Large intestine (tissue), 3 donors: ENCODE results near the gene ZCWPW1. TPM values are rescaled to one million over a fixed set of nuclear protein-coding genes. Genes with fewer than 3 reads are reported as not detected.
A peak's percentile ranks its signal among the peaks of the same experiment; 100 is the strongest.

Experiments
- DNase-seq, 2 donors: peaks; one replicate each; pipeline versions ENCODE4 v3.0.0 to v3.0.0-alpha.2; 2013
- H3K27ac ChIP-seq: one replicate; pipeline ENCODE4 v1.5.1; 2013; ENCODE audit warnings: low read length
- H3K27me3 ChIP-seq: 2 replicates; pipeline ENCODE4 v1.6.1; 2013; ENCODE audit warnings: low read length; ENCODE audit not compliant: control insufficient read depth, insufficient read depth
- H3K36me3 ChIP-seq: 2 replicates; pipeline ENCODE4 v1.6.1; 2013; ENCODE audit warnings: low read length; ENCODE audit not compliant: control insufficient read depth, insufficient read depth
- H3K4me1 ChIP-seq: one replicate; pipeline ENCODE4 v1.6.1; 2013; ENCODE audit warnings: low read length; ENCODE audit not compliant: control insufficient read depth, insufficient read depth
- H3K4me3 ChIP-seq: one replicate; pipeline ENCODE4 v1.5.1; 2013; ENCODE audit warnings: low read length
- H3K9me3 ChIP-seq: one replicate; pipeline ENCODE4 v1.6.1; 2013; ENCODE audit warnings: mild to moderate bottlenecking, low read depth, low read length, moderate library complexity; ENCODE audit not compliant: control insufficient read depth
- WGBS: methylation state at CpG from one replicate; pipeline ENCODE4 v1.1.5; 2013; ENCODE audit warnings: low lambda C conversion rate; ENCODE audit not compliant: insufficient coverage; 5-methylcytosine and 5-hydroxymethylcytosine counted together
- polyA plus RNA-seq: library from polyadenylated mRNA; unstranded; fragments of 120-200 nt; gene quantifications from one replicate; pipeline ENCODE4 v1.2.1, GENCODE V29; 2013

ZCWPW1 gene
- polyA plus RNA-seq, 1 donor: 4.8 TPM

DNA sequence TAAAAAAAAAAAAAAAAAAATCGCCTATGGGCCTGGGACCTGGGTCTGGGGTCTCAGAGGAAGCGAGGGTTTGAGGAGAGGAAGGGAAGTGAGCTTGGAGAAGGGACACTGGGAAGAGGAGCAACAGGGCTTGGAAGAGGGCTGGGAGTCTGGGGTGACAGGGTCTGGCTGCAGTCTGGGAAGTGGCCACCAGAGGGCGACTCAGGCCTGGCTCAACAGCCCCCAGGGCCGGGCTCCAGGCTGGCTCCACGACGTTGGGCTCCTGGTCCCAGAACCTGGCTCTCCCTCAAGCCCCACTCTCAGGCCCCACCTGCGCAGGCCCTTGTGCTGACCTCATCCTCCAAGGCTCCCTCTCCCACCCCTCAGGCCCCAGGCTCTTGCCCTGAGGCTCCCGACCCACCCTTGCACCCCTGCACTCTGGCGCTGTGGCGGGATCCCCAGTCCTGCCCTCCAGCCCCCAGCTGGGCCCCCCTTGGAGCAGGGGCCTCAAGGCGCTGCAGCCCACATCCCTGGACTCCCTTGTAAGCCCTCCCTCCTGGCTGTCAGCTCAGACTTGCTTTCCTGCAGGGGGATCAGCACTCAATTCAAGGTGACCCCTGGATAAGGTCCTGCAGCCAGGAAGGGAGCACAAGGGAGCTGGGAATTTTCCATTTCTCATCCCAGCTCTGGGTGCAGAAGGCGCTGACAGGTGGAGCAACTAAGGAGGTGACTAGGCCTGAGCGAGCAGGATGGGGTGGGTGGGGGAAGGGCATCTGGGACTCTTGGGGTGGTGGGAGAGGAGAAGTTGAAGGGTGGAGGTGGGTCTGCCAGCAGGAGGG is 40.9 kb upstream of the ZCWPW1 start:
- Histone ChIP-seq H3K27me3 (no peaks in the 10 kb centered on the region), H3K4me3 (no peak overlapping the region), H3K27ac (no peak overlapping the region), H3K4me1 (peaks cover 10% of the 10 kb centered on the region), H3K36me3 (peaks cover 51% of the 10 kb centered on the region), H3K9me3 (peaks cover 4% of the 10 kb centered on the region)
- peak; percentile 63 to 71 for DNase-seq
- no CpG with 5 or more reads among the region's 13 CpGs for WGBS

GRCh38 chr7:100467638-100468373 is 39.3 kb upstream of the ZCWPW1 start:
- H3K4me3 ChIP-seq: no peak overlapping the region
- peaks cover 10% of the 10 kb centered on the region for H3K4me1 ChIP-seq
- DNase-seq: no peak
- H3K9me3 ChIP-seq: peaks cover 4% of the 10 kb centered on the region
- no peak overlapping the region for H3K27ac ChIP-seq
- no peaks in the 10 kb centered on the region for H3K27me3 ChIP-seq
- H3K36me3 ChIP-seq: peaks cover 38% of the 10 kb centered on the region
- WGBS: no CpG with 5 or more reads among the region's 22 CpGs

DNA sequence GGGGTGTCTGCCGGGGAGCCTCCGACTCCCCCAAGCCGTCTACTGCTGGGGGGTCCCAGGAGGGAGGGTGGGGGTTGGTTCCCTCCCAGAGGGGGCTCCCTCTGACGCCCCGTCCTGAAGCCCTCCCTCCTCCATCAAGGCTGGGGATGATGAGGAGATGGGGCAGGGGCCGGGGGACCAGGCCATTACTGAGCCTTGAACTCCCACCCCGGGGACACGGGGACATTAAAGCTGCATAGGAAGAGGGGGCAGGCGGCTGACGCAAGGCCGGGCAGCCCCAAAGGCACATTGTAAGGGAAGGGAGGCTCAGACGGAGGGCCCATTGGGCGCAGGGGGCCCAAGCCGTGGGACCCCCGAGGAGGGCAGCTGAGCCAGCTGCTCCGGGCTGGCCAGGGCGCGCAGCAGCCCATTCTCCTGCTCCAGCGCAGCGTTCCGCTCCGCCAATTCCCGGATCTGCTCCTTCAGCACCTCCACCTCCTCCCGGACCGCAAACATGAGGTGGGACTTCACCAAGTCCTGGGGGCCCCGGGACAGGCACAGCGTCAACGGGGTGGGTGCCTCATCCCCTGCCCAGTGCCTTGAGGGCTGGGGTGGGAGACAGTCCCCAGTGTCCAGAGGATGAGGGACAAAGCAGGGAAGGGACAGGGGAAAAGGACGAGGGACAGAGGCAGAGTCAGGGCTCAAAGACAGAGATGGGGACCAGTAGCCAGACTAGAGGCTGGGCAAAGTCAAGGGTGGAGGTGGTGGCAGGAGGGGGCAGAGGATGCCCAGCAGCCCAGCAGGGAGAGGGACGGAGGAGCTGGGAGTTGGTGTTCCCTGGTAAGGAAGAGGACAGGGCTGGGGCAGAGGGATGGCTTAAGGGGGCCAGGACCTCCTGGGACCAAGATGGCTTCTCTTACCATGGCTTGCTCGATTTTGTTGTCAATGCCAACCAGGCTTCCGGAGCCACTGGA is 38.4 kb upstream of the ZCWPW1 start:
- H3K27ac ChIP-seq: no peak overlapping the region
- peaks cover 33% of the 10 kb centered on the region for H3K36me3 ChIP-seq
- peaks cover 4% of the 10 kb centered on the region for H3K9me3 ChIP-seq
- no peak for DNase-seq
- H3K4me1 ChIP-seq: peaks cover 10% of the 10 kb centered on the region
- no peak overlapping the region for H3K4me3 ChIP-seq
- no peaks in the 10 kb centered on the region for H3K27me3 ChIP-seq
- 80% methylated on average over 1 of the region's 32 CpGs for WGBS

GRCh38 chr7:100465702-100466311 is 37.3 kb upstream of the ZCWPW1 start:
- no peak overlapping the region for H3K27ac ChIP-seq
- no peaks in the 10 kb centered on the region for H3K27me3 ChIP-seq
- H3K9me3 ChIP-seq: peaks cover 4% of the 10 kb centered on the region
- H3K4me1 ChIP-seq: peaks cover 10% of the 10 kb centered on the region
- peaks cover 30% of the 10 kb centered on the region for H3K36me3 ChIP-seq
- DNase-seq: peak; percentile 58 to 67
- no peak overlapping the region for H3K4me3 ChIP-seq
- WGBS: 100% methylated on average over 1 of the region's 17 CpGs

- no peak overlapping the region for H3K4me3 ChIP-seq
- no peak overlapping the region for H3K27ac ChIP-seq
- H3K36me3 ChIP-seq: peaks cover 25% of the 10 kb centered on the region
- H3K27me3 ChIP-seq: no peaks in the 10 kb centered on the region
- peaks cover 10% of the 10 kb centered on the region for H3K4me1 ChIP-seq
- peaks cover 4% of the 10 kb centered on the region for H3K9me3 ChIP-seq
- no CpG with 5 or more reads among the region's 8 CpGs for WGBS
- DNase-seq: no peak
These were observed 36.8 kb upstream of the ZCWPW1 start for GRCh38 chr7:100465299-100465698.

- Histone ChIP-seq H3K27me3 (no peaks in the 10 kb centered on the region), H3K4me3 (no peak overlapping the region), H3K36me3 (peaks cover 21% of the 10 kb centered on the region), H3K27ac (no peak overlapping the region), H3K4me1 (peaks cover 10% of the 10 kb centered on the region), H3K9me3 (peaks cover 4% of the 10 kb centered on the region)
- WGBS: no CpG with 5 or more reads among the region's 2 CpGs
- DNase-seq: no peak
These were observed 36.3 kb upstream of the ZCWPW1 start for GRCh38 chr7:100464791-100465190.

DNA sequence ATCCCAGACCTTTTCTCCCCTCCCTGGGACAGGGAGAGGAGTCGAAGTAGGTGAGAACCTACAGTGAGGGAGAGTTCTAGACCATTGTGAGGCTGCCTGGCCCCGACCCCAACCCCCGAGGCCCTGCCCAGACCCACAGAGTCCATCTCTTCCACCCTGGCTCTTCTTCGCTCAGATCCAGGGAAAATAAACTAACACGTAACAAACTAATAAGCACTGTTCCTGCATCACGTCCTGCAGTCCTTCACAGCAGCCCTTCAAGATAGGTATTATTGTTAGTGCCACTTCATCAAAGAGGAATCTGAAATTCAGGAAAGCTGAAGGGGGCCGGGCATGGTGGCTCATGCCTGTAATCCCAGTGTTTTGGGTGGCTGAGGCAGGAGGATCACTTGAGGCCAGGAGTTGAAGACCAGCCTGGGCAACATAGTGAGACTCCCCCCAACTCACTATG is 35.7 kb upstream of the ZCWPW1 start, which contains the start of gene SPACDR:
Gene SPACDR, minus strand, starts transcription at position 51 of the 451 bp plus-strand sequence. CDS start 235 bp downstream, outside the sequence.
- no CpG with 5 or more reads among the region's 7 CpGs for WGBS
- H3K36me3 ChIP-seq: peaks cover 21% of the 10 kb centered on the region
- peaks cover 5% of the 10 kb centered on the region for H3K4me1 ChIP-seq
- H3K9me3 ChIP-seq: peaks cover 4% of the 10 kb centered on the region
- H3K27me3 ChIP-seq: no peaks in the 10 kb centered on the region
- H3K27ac ChIP-seq: no peak within 1 kb of the TSS
- H3K4me3 ChIP-seq: no peak within 1 kb of the TSS
- DNase-seq: no peak

DNA sequence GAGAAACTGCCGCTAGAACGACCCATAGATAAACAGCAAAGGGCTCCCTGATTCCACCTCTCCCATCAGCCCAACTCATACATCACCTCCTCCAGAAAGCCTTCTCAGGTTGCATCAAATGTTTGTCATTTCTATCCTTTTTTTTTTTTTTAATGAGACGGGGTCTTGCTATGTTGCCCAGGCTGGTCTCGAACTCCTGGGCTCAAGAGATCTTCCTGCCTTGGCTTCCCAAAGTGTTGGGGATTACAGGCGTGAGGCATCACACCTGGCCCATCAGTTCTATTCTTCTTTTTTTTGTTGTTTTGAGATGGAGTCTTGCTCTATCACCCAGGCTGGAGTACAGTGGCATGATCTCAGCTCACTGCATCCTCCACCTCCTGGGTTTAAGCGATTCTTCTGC is 28.5 kb upstream of the ZCWPW1 start:
- Histone ChIP-seq H3K27me3 (no peaks in the 10 kb centered on the region), H3K36me3 (no peaks in the 10 kb centered on the region), H3K4me3 (no peak overlapping the region), H3K27ac (no peak overlapping the region), H3K9me3 (no peaks in the 10 kb centered on the region), H3K4me1 (no peaks in the 10 kb centered on the region)
- DNase-seq: no peak
- no CpG with 5 or more reads among the region's 6 CpGs for WGBS

GRCh38 chr7:100456562-100456961 is 28.1 kb upstream of the ZCWPW1 start:
- DNase-seq: no peak
- H3K4me3 ChIP-seq: no peak overlapping the region
- H3K36me3 ChIP-seq: no peaks in the 10 kb centered on the region
- H3K27me3 ChIP-seq: no peaks in the 10 kb centered on the region
- H3K9me3 ChIP-seq: no peaks in the 10 kb centered on the region
- no peak overlapping the region for H3K27ac ChIP-seq
- WGBS: no CpG with 5 or more reads among the region's 14 CpGs
- no peaks in the 10 kb centered on the region for H3K4me1 ChIP-seq
